ENCODE results near the gene CLPSL1.

Gene CLPSL1

DNA sequence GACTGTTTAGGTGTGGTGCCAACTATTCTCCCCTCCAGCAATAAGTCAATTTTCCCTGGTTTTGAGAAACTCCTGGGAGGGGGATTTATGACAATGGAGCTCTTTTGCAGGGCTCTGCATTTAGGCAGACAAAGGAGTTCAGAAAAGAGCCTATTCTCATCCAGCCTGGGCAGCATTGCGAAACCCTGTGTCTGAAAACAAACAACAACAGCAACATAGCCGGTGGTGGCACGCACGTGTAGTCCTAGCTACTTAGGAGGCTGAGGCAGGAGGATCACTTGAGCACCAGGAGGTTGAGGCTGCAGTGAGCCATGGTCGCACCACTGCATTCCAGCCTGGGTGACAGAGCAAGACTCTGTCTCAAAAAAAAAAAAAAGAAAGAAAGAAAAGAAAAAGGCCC is 9.9 kb downstream of the CLPSL1 start:
- DNase-seq (ENCODE audit: low read depth, low spot score) = no peak
- H3K4me3 ChIP-seq (ENCODE audit: low read length) = no peak overlapping the region

DNA sequence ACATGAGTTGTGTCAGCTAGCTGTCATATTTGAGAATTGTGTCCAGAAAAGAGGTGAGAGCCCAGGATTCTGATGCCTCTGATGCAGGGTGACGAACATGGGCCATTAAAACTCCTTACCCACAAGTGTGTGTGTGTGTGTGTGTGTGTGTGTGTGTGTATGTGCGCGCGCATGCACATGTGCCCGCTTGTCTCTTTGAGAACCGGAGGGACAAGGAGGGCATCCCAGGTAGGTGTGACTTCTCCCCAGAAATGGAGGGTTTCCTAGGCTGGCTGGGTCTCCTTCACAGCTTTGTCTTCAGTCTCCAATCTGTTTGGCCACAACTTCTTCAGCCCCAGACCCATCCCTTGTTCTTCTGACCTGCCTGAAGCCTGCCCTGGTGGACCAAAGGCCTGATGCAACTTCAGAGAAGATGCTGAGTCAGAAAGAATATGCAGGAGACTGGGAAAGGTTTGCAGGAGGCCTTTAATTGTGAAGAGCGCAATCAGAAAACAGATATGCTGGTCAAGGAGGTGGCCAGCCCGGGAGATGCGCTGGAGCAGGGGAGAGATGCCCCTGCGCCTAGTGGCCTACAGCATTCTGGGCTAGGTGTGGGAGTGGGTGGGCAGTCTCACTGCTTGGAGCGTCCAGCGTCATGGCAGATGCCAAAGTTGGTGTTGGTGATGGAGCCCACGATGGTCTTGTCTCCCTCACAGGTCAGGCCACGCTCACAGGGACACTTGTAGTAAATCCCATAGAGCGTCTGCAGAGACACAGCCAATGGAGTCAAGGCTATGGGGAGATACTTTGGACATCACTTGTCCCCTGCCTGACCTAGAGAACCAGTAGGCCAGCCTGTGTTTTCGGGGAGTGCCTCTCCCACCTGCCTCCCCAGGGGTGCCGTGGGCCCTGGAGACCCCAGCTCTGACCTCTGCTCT is 14.0 kb downstream of the CLPSL1 start:
- no peak for DNase-seq (ENCODE audit: low read depth, low spot score)
- H3K4me3 ChIP-seq (ENCODE audit: low read length) = no peak overlapping the region

DNA sequence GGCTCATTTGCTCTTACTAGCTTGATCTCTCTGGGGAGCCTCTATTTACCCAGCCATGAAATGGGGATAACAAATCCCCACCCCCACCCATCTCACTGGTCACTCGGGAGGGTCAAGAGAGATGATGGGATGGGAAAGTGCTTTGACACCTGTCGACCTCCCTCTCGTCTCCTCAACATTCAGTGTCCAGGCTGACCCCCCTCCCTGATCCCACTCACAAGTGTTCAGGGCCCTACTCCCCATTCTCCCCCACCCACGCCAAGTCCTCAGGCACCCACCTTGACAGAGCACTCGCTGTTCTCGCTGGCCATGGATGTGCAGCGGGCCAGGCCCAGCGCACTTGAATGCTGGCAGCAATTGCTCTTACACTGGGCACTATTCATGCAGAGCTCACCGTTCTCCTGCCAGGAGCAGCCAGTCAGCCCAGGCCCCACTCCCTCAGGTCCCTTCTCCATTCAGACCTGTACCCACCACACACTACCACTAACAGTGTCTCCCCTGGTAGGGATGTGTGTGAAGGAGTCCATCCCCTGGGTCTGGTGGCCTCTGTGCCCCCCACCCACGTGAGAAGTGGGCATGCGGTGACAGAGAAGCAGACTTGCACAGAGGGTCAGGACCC is 14.7 kb downstream of the CLPSL1 start:
- DNase-seq (ENCODE audit: low read depth, low spot score) = no peak
- H3K4me3 ChIP-seq (ENCODE audit: low read length) = no peak overlapping the region

DNA sequence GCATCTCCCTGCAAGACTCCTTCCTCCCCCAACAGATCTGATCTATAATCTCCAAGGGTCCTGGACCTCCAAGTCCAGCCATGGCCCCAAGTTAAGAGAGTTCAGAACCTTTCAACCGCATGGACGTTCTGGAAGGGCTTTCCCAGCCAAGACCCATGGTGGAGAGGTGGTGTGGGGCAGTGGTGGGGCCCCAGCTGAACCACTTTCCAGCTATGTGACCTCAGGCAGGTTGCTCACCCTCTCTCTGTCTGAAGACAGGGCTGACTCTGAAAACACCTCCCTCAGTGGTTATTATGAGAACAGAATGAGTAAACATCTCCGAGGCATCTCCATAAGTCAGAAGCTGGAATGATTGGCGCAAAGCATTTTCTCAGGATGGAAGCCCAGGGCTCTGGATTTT is 15.4 kb downstream of the CLPSL1 start:
- DNase-seq (ENCODE audit: low read depth, low spot score) = no peak
- no peak overlapping the region for H3K4me3 ChIP-seq (ENCODE audit: low read length)

DNA sequence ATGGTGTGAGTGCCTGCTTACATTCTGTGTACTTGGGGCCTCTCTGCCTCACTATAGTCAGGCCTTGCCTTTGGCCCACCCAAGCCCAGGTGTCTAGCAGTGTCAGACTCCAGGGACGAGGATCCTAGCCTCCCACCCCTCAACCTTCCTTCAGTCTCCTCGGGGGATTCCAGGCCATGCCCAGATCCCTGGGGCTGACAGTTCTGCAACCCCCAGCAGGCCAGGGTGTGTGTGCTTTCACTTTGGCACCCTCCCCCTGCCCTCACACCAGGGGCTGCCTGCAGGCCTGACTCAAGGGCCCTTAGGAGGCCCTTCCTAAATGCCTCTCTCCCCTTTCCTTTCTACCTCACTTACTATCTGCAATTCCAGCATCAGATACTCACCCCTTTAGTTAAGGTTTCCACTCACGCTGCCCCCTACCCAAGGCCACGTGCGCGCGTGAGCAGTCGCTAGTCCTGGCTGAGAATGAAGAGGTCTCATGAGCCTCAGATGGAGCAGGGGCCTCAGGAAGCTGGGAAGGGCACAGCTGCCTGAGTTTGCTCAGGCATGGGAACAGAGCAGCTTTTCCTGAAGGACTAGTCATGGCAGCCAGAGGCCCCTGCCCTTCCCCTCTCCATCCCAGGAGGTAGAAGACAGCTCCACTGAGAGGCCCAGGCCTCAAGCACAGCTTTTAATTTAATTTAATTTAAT is 17.2 kb downstream of the CLPSL1 start:
- H3K4me3 ChIP-seq (ENCODE audit: low read length) = no peak overlapping the region
- DNase-seq (ENCODE audit: low read depth, low spot score) = no peak

DNA sequence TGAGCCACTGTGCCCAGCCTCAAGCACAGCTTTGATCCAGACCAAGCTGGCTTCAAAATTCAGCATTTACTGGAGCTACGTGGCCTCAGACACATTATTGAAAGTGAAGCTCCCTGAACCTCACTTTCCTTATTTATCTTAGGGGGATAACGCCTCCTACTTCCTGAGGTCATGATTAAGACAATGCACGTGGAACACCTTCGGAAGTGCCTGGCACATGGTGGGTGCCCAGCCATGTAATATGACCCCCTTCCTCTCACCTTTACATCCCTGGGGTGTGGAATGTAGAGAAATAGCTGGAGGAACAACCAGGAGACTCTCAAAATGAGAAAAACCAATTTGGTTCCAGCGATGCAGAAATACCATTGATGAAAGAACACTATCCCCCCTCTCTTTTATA is 17.9 kb downstream of the CLPSL1 start:
- H3K4me3 ChIP-seq (ENCODE audit: low read length) = no peak overlapping the region
- no peak for DNase-seq (ENCODE audit: low read depth, low spot score)

DNA sequence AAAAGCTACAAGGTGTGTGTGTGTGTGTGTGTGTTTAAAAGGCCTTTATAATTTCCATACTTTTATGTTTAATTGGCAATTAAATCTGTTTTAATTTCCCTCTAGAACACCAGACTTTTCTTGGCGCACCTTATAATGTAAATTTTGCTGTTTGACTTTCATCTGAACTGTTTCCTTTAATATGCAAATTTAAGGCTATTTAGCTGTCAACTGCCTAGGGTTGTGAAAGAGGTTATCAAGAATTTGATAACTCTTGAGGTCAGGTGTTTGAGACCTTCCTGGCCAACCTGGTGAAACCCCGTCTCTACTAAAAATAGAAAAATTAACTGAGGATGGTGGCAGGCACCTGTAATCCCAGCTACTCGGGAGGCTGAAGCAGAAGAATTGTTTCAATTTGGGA is 20.3 kb downstream of the CLPSL1 start:
- DNase-seq (ENCODE audit: low read depth, low spot score) = no peak
- no peak overlapping the region for H3K4me3 ChIP-seq (ENCODE audit: low read length)

DNA sequence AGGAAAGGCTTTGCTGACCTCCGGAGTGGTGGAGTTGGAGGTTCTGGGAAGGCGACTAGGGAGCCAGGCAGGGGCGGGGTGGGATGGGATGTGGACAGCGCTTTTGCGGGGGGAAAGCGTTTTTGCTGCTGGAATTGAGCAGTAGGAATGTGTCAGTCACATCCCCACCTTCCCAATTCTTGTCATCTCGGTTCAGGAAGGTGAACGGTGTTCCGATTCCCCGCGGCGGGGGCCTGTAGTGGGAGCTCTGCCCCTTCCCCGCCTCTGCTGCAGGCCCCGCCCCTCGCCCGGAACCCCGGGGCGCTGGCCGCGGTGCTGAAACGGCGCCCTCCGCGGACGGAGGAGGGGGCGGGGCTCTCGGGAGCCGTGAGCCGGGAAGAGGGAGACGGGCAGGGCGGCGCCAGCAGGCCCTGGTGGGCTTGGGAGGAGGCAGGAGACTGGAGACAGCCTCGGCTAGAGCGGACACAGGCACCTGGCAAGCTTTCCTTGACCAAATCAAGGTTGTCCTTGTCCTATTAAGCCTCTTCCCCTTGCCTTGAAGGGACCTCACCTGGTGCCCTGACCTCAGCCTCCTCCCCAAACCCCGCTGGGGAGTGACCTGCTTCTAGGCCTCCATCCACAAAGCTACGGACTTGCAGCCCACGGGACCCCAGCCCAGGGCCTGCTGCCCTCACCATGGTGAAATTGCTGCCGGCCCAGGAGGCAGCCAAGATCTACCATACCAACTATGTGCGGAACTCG is 24.3 kb downstream of the CLPSL1 start, which contains the start of gene LHFPL5:
Gene LHFPL5, plus strand, starts transcription at position 357 of the 741 bp plus-strand sequence. Its CDS starts 319 bp downstream, at position 676.
- peak; percentile 6 for DNase-seq (ENCODE audit: low read depth, low spot score)
- H3K4me3 ChIP-seq (ENCODE audit: low read length) = peak within 1 kb of the TSS; percentile 22; the same call in 1 of the 2 replicates

DNA sequence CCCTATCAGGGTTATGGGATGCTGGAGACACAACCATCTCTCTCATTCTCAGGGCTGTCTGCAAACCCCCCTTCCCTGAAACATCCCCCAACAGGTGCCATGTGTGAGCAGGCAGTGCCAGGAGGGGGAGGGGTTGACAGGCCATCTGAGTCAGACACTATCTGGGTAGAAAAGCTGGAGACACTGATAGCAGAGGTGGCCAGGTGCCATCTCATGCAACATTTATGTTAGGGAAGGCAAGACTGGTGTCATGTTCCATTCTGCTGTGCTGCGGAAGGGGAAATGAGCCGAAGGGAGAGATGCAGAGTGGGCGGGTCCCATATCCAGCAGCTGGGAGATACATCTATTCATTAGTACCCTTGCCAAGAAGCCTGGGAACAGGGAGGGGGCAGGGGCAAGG is 27.9 kb downstream of the CLPSL1 start:
- DNase-seq (ENCODE audit: low read depth, low spot score) = no peak
- no peak overlapping the region for H3K4me3 ChIP-seq (ENCODE audit: low read length)

DNA sequence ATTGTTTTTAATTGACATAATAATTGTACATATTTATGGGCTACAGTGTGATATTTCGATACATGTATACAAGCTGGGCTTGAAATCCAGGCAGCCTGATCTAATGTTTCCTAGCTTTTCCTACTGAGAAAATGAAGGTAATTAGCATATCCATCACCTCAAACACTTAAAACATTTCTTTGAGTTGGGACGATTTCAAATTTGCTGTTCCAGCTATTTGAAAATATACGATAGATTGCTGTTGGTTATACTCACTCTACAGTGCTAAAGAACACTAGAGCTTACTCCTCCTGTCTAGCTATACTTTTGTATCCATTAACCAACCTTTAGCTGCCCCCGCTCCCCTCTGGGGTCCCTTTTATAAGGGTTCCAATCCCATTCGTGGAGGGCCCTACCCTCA is 29.0 kb downstream of the CLPSL1 start:
- no peak overlapping the region for H3K4me3 ChIP-seq (ENCODE audit: low read length)
- DNase-seq (ENCODE audit: low read depth, low spot score) = no peak

DNA sequence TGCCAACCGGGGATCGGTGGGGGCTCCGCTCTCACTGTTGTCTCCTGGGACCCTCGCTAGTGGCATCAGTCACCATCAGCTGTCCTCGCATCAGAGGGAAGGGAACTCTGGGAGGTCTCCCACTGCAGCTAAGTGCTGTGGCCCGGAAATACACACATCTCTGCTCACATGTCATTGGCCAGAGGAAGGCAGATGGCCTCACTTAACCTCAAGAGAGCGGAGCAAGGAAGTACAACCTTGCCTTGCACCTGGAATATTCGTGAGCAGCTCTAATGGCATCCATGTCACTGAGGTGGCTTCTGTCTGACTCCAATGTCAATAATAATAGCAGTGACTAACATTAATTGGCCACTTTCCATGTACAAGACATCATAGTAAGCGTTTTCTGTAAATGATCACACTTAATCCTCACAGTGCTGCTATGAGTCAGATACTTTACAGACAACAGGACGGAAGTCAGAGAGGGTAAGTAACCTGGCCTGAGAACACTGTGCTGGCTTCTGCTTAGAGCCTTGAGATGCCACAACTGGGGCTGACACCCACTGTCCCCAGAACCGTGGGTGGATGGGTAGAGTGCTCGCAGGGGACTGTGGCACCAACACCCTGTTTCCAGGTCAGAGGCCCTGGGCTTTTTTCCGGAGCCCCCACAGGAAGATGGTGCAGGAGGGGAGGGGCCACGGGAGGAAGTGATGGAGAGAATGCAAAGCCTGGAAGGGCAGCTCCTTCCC is 30.3 kb downstream of the CLPSL1 start:
- no peak overlapping the region for H3K4me3 ChIP-seq (ENCODE audit: low read length)
- no peak for DNase-seq (ENCODE audit: low read depth, low spot score)

DNA sequence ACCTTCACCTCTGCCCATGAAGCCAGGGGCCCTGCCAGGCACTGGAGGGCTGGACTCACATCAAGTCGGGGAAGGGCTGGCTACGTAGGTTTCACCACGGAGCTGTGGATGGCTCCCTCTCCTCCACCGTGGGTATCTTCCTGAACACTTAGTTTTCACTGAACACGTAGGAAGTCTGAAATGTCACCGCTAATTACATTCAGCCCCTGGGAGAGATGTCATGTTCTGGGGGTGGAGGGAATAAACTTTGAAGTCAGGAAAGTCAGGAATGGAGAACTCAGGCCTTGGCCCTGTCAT is 30.8 kb downstream of the CLPSL1 start:
- no peak overlapping the region for H3K4me3 ChIP-seq (ENCODE audit: low read length)
- DNase-seq (ENCODE audit: low read depth, low spot score) = no peak

DNA sequence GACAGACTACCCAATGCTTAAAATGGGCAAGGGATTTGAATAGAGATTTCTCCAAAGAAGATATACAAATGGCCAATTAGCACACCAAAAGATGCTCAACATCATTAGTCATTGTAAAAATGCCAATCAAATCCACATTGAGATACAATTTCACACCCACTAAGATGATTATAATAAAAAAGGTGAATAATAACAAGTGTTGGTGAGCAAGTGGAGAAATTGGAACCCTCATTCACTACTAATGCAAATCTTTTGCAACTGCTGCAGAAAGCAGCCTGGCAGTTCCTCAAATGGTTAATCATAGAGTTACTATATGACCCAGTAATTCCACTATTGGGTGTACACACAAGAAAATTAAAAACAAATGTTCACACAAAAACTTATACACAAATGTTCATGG is 36.7 kb downstream of the CLPSL1 start:
- H3K4me3 ChIP-seq (ENCODE audit: low read length) = no peak overlapping the region
- no peak for DNase-seq (ENCODE audit: low read depth, low spot score)

DNA sequence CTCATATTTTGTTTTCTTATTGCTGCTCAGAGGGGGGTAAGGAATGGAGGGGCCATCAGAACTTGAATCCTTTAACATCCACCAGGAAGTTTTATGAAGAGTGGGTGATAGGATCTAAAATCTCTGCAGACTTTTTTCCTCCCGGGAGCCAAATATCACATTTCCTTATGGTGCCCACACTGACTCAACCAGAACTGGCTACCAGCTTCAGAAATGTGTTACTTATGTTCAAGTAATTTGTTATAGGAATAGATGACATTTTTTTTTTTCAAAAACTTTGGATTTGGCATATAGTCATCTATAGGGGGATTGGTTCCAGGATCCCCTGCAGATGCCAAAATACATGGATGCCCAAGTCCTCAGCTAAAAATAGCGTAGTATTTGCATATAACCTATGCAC is 42.8 kb downstream of the CLPSL1 start:
- DNase-seq (ENCODE audit: low read depth, low spot score) = no peak
- no peak overlapping the region for H3K4me3 ChIP-seq (ENCODE audit: low read length)

DNA sequence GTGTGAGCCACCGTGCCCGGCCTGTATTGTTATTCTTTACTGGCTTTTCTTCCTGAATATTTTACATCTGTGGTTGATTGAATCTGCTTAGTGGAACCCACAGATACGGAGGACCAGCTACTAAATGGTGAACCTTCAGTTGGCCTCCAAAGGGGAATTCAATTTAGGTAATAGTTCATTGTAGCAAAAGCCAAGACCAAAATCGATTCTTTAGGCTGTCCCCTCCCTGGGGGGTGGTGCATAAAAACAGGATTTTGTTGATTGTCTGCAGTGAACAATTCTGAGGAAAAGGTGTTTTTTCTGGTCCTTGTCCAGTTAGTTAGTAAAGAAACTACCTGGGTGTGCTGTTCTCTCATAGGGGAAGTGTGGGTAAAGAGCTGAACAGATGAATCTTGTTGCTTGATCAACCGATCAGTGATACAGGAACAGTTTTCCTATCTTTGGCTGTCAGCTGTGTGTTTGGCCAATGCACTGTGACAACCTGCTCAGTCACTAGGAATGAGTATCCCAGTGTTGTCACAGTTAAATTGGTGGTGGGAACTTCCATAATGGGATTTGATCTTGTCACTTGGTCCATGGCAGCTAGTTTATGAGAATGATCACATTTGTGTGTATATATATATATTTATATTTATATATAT is 43.9 kb downstream of the CLPSL1 start:
- no peak overlapping the region for H3K4me3 ChIP-seq (ENCODE audit: low read length)
- no peak for DNase-seq (ENCODE audit: low read depth, low spot score)

DNA sequence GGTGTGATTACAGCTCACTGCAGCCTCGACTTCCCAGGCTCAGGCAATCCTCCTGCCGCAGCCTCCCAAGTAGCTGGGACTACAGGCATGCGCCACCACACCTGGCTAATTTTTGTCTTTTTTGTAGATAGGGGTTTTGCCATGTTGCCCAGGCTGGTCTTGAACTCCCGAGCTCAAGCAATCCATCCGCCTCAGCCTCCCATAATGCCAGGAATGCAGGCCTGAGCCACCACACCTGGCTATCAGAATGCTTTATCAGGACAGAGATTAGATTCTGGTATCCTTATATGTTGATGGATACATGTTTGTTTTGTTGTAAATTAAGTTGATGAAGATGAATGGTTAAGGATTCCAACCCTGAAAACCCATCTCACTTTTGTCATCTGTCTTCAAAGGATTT is 48.5 kb downstream of the CLPSL1 start:
- no peak overlapping the region for H3K4me3 ChIP-seq (ENCODE audit: low read length)
- DNase-seq (ENCODE audit: low read depth, low spot score) = no peak

DNA sequence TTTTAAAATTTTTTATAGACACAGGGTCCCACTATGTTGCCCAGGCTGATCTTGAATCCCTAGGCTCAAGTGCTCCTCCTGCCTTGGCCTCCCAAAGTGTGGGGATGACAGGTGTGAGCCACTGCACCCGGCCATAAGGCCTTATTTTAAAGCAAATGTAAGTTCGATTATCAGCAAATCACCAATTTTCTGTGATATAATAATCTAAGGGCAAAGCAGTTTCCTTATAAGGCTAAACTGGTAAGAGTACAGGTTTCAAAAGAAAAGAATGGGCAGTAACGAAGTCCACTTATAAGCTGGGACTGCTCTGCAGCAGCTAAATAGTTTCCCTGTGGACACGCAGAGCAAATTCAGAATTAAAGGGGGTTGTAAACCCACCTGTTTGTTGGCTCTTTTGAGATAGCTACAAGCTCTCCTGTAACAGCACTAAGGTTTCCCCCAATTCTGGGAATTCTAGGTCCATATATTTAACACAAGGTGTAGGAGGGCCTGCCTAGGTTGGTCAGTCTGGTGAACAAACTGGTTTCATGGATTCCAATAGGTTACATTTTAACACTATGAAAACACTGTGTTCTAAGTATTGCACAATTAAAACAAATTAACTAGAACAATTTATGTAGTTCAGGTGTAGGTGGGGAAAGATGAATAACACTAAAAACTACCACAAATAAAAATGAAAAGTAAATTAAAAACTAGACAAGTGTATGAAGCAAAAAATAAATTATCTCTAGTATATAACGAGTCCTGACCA is 50.6 kb downstream of the CLPSL1 start:
- H3K4me3 ChIP-seq (ENCODE audit: low read length) = no peak overlapping the region
- DNase-seq (ENCODE audit: low read depth, low spot score) = no peak

DNA sequence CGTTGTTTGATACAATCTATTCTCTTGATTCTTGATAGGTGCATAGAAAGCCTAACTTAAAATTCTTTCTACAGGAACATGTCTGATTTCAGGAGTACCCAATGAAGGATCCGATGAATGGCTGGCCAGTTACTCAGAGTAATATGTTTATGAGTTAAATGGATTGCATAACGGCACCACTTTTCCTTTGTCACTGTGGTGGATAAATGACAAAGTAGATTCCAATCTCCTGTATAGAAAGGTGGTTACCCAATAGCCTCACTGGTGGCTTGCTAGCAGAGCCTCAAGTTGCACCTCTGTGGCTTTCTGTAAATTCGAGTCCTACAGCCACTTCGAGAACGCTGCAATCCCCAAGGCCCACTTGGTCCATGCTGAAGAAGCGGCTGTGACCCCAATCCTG is 52.7 kb downstream of the CLPSL1 start:
- no peak overlapping the region for H3K4me3 ChIP-seq (ENCODE audit: low read length)
- DNase-seq (ENCODE audit: low read depth, low spot score) = no peak

Measured in Jurkat, Clone E6-1 (cell line).